Uterus (tissue), 2 donors: Measurements from ENCODE around the gene ANKH.

ENCODE experiments used
- CTCF ChIP-seq, 4 experiments: fragments of 200-600 bp in 2 of 4; fragments of 450-650 bp in 2 of 4; sonication (generic) in 2 of 4; IDR thresholded peaks; one replicate each; pipeline ENCODE4 v1.5.1; 2016 to 2019; ENCODE audit warnings: antibody characterized with exemption in 4 of 4, mild to moderate bottlenecking in 2 of 4, moderate library complexity in 1 of 4
- POLR2A ChIP-seq, 2 donors: fragments of 450-650 bp; IDR thresholded peaks; one replicate each; pipeline ENCODE4 v1.6.1; 2016; ENCODE audit warnings: antibody characterized with exemption in 2 of 2, mild to moderate bottlenecking in 1 of 2, moderate library complexity in 1 of 2

GRCh38 chr5:14879393-14879792, 7.8 kb upstream of the ANKH start:
- TF ChIP-seq CTCF (IDR thresholded peaks at IDR 0.05) (no peak), POLR2A (IDR thresholded peaks at IDR 0.05) (no peak)
